NB4 (cell line): ENCODE results near the gene FAM193A.

Source experiments
- TF ChIP-seq, protein P1 (sequence below): IDR thresholded peaks from 2 replicates; pipeline ENCODE4 v1.6.1; 2011; ENCODE audit warnings: low read depth, low read length
- TF ChIP-seq, protein P2 (sequence below): IDR thresholded peaks from one replicate; pipeline ENCODE4 v1.5.1; 2012; ENCODE audit warnings: low read depth, low read length

DNA sequence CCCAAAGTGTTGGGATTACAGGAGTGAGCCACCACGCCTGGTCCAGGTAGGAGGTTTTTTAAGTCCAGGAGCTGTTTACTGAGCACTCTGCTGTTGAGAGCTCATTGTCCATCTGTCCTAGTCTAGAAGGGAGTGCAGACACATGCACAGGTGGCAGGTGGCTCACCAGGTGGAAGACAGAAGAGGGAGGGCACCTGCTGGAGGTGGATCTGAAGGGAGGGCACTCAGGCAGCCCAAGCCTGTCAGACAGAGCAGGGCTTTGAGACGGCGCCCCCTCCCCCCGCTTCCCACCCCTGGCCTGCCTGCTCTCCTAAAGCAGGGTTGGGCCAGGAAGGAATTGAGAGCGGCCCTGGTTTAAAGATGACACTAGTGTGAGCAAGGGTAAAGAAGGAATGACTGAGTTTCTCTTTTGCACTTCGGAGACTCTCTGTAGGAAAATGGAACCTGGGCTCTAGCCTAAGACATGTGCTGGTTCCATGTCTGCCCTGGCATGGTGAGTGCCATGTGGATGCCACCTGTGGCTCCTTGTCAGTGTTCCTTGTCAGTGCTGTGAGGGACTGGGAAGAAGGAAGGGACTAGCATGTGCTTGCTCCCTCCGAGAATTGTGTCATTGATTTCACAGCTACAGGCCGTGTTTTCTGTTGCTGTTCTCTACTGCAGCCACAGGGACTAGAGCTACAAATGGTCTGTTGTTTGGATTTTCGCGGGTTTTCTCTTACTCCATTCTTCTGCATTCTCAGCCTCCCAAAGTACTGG lies 111.1 kb downstream of the FAM193A start:
- TF ChIP-seq, protein P1, sequence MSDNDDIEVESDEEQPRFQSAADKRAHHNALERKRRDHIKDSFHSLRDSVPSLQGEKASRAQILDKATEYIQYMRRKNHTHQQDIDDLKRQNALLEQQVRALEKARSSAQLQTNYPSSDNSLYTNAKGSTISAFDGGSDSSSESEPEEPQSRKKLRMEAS: no peak
- TF ChIP-seq, protein P2, sequence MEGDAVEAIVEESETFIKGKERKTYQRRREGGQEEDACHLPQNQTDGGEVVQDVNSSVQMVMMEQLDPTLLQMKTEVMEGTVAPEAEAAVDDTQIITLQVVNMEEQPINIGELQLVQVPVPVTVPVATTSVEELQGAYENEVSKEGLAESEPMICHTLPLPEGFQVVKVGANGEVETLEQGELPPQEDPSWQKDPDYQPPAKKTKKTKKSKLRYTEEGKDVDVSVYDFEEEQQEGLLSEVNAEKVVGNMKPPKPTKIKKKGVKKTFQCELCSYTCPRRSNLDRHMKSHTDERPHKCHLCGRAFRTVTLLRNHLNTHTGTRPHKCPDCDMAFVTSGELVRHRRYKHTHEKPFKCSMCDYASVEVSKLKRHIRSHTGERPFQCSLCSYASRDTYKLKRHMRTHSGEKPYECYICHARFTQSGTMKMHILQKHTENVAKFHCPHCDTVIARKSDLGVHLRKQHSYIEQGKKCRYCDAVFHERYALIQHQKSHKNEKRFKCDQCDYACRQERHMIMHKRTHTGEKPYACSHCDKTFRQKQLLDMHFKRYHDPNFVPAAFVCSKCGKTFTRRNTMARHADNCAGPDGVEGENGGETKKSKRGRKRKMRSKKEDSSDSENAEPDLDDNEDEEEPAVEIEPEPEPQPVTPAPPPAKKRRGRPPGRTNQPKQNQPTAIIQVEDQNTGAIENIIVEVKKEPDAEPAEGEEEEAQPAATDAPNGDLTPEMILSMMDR: no peak
